ENCODE measurements around the gene HDAC4. TPM values are rescaled to one million over a fixed set of nuclear protein-coding genes. Genes with fewer than 3 reads are reported as not detected.

Gene HDAC4
- total and polyA plus RNA-seq, 2 donors from 2014 or later: 2.2 to 56.8 TPM

- Histone ChIP-seq H3K9me3 (ENCODE audit: control insufficient read depth in 2 of 3, insufficient read depth in 1 of 3, low read length in 3 of 3) (peaks cover 0 to 10% (median 8%) of the 10 kb centered on the region in 3 donors), H3K27ac (ENCODE audit: low read depth in 2 of 2, low read length in 2 of 2) (no peak overlapping the region), H3K27me3 (ENCODE audit: control insufficient read depth, insufficient read depth, low read length) (no peaks in the 10 kb centered on the region), H3K9ac (ENCODE audit: low read length in 3 of 3) (no peak overlapping the region), H3K4me1 (ENCODE audit: control insufficient read depth in 2 of 3, insufficient read depth in 2 of 3, low read depth in 1 of 3, low read length in 3 of 3) (no peaks in the 10 kb centered on the region), H3K36me3 (ENCODE audit: control insufficient read depth in 2 of 3, insufficient read depth in 3 of 3, low read length in 3 of 3) (peaks cover 0 to 16% (median 4%) of the 10 kb centered on the region in 3 donors), H3K4me3 (ENCODE audit: low read length in 3 of 3) (no peak overlapping the region)
- FAIRE-seq: no peak
- TF ChIP-seq CTCF (IDR thresholded peaks at IDR 0.05; ENCODE audit: borderline replicate concordance, extremely low read depth, insufficient read depth): no peak
- DNase-seq: peak in 2 of 5 donors; percentile 11 to 46
- intact Hi-C loops (cut with DNase I): no loop called here
Observed at GRCh38 chr2:239167766-239168444, 232.9 kb downstream of the HDAC4 start.

- DNase-seq (peak in 1 of 5 donors; percentile 51), FAIRE-seq (no peak)
- intact Hi-C loops (cut with DNase I): no loop called here
- Histone ChIP-seq H3K9ac (ENCODE audit: low read length in 3 of 3) (no peak overlapping the region), H3K9me3 (ENCODE audit: control insufficient read depth in 2 of 3, insufficient read depth in 1 of 3, low read length in 3 of 3) (peaks cover 0 to 10% (median 3%) of the 10 kb centered on the region in 3 donors), H3K27ac (ENCODE audit: low read depth in 2 of 2, low read length in 2 of 2) (no peak overlapping the region), H3K27me3 (ENCODE audit: control insufficient read depth, insufficient read depth, low read length) (no peaks in the 10 kb centered on the region), H3K36me3 (ENCODE audit: control insufficient read depth in 2 of 3, insufficient read depth in 3 of 3, low read length in 3 of 3) (peaks cover 0 to 16% (median 4%) of the 10 kb centered on the region in 3 donors), H3K4me1 (ENCODE audit: control insufficient read depth in 2 of 3, insufficient read depth in 2 of 3, low read depth in 1 of 3, low read length in 3 of 3) (no peaks in the 10 kb centered on the region), H3K4me3 (ENCODE audit: low read length in 3 of 3) (no peak overlapping the region)
- TF ChIP-seq CTCF (IDR thresholded peaks at IDR 0.05; ENCODE audit: borderline replicate concordance, extremely low read depth, insufficient read depth): no peak
Observed at GRCh38 chr2:239167011-239167673, 233.7 kb downstream of the HDAC4 start.

- intact Hi-C loops (cut with DNase I): no loop called here
- FAIRE-seq (no peak), DNase-seq (peak in 1 of 5 donors; percentile 32)
Observed at GRCh38 chr2:239166201-239166834, 234.5 kb downstream of the HDAC4 start.

More at GRCh38 chr2:239166201-239166834, 234.5 kb downstream of the HDAC4 start:
- Histone ChIP-seq H3K36me3 (ENCODE audit: control insufficient read depth in 2 of 3, insufficient read depth in 3 of 3, low read length in 3 of 3) (peaks cover 0 to 16% (median 4%) of the 10 kb centered on the region in 3 donors), H3K9me3 (ENCODE audit: control insufficient read depth in 2 of 3, insufficient read depth in 1 of 3, low read length in 3 of 3) (peaks cover 0 to 5% (median 2%) of the 10 kb centered on the region in 3 donors), H3K4me1 (ENCODE audit: control insufficient read depth in 2 of 3, insufficient read depth in 2 of 3, low read depth in 1 of 3, low read length in 3 of 3) (no peaks in the 10 kb centered on the region), H3K4me3 (ENCODE audit: low read length in 3 of 3) (no peak overlapping the region), H3K9ac (ENCODE audit: low read length in 3 of 3) (no peak overlapping the region), H3K27ac (ENCODE audit: low read depth in 2 of 2, low read length in 2 of 2) (no peak overlapping the region), H3K27me3 (ENCODE audit: control insufficient read depth, insufficient read depth, low read length) (no peaks in the 10 kb centered on the region)
- no peak for TF ChIP-seq CTCF (IDR thresholded peaks at IDR 0.05; ENCODE audit: borderline replicate concordance, extremely low read depth, insufficient read depth)
